H9 (cell line): ENCODE data around the gene HERC3. TPM values are rescaled to one million over a fixed set of nuclear protein-coding genes. Genes with fewer than 3 reads are reported as not detected.

Experiments used
- DNase-seq: peaks from one replicate; pipeline ENCODE4 v3.0.0-alpha.2; 2017
- H2AFZ ChIP-seq: one replicate; pipeline ENCODE4 v1.6.1; 2013; ENCODE audit warnings: mild to moderate bottlenecking, low read length, control low read depth, moderate library complexity
- H2AK5ac ChIP-seq: 2 replicates; pipeline ENCODE4 v1.6.1; 2013; ENCODE audit warnings: low read length, control low read depth, mixed read lengths; ENCODE audit not compliant: insufficient read length
- H2BK120ac ChIP-seq: one replicate; pipeline ENCODE4 v1.6.1; 2013; ENCODE audit warnings: low read depth, mild to moderate bottlenecking, low read length, control low read depth, inconsistent platforms; ENCODE audit not compliant: poor library complexity, severe bottlenecking
- H2BK12ac ChIP-seq: 2 replicates; pipeline ENCODE4 v1.6.1; 2013; ENCODE audit warnings: low read length, control low read depth, mixed read lengths, low read depth; ENCODE audit not compliant: insufficient read length
- H2BK15ac ChIP-seq: 2 replicates; pipeline ENCODE4 v1.6.1; 2013; ENCODE audit warnings: low read depth, low read length, control low read depth
- H2BK20ac ChIP-seq: one replicate; pipeline ENCODE4 v1.6.1; 2013; ENCODE audit warnings: low read depth, mild to moderate bottlenecking, low read length, control low read depth, inconsistent platforms; ENCODE audit not compliant: poor library complexity, severe bottlenecking
- H2BK5ac ChIP-seq: 2 replicates; pipeline ENCODE4 v1.6.1; 2013; ENCODE audit warnings: low read length, control low read depth, mixed read lengths; ENCODE audit not compliant: insufficient read length
- H3K14ac ChIP-seq: 2 replicates; pipeline ENCODE4 v1.6.1; 2013; ENCODE audit warnings: low read length, control low read depth; ENCODE audit not compliant: insufficient read depth
- H3K18ac ChIP-seq: 2 replicates; pipeline ENCODE4 v1.6.1; 2013; ENCODE audit warnings: low read depth, mild to moderate bottlenecking, mixed read lengths, low read length, control low read depth; ENCODE audit not compliant: insufficient read length
- H3K23ac ChIP-seq: 2 replicates; pipeline ENCODE4 v1.6.1; 2013; ENCODE audit warnings: low read length, control low read depth, mixed read lengths, low read depth; ENCODE audit not compliant: insufficient read length
- H3K23me2 ChIP-seq: 2 replicates; pipeline ENCODE4 v1.6.1; 2013; ENCODE audit warnings: low read depth, mild to moderate bottlenecking, mixed read lengths, low read length, control low read depth; ENCODE audit not compliant: insufficient read length, poor library complexity, severe bottlenecking
- H3K27ac ChIP-seq: 2 replicates; pipeline ENCODE4 v1.5.1; 2013; ENCODE audit warnings: low read length, control low read depth, mixed read lengths, low read depth; ENCODE audit not compliant: insufficient read length
- H3K27me3 ChIP-seq: 2 replicates; pipeline ENCODE4 v1.6.1; 2013; ENCODE audit warnings: low read length, control low read depth, inconsistent platforms; ENCODE audit not compliant: insufficient read depth
- H3K4ac ChIP-seq: 2 replicates; pipeline ENCODE4 v1.6.1; 2013; ENCODE audit warnings: low read depth, mild to moderate bottlenecking, control low read depth, inconsistent platforms, low read length, moderate library complexity
- H3K4me1 ChIP-seq: 2 replicates; pipeline ENCODE4 v1.6.1; 2013; ENCODE audit warnings: low read length, control low read depth, inconsistent platforms; ENCODE audit not compliant: insufficient read depth
- H3K4me2 ChIP-seq: 2 replicates; pipeline ENCODE4 v1.6.1; 2013; ENCODE audit warnings: low read length, control low read depth, mixed read lengths; ENCODE audit not compliant: insufficient read length, insufficient read depth
- H3K56ac ChIP-seq: 2 replicates; pipeline ENCODE4 v1.6.1; 2013; ENCODE audit warnings: low read depth, mild to moderate bottlenecking, mixed read lengths, low read length, control low read depth; ENCODE audit not compliant: insufficient read length
- H3K79me1 ChIP-seq: 2 replicates; pipeline ENCODE4 v1.6.1; 2013; ENCODE audit warnings: low read depth, mild to moderate bottlenecking, moderate library complexity, low read length, control low read depth, inconsistent platforms; ENCODE audit not compliant: insufficient read depth, poor library complexity, severe bottlenecking
- H3K79me2 ChIP-seq: 2 replicates; pipeline ENCODE4 v1.6.1; 2013; ENCODE audit warnings: low read length, control low read depth, inconsistent platforms; ENCODE audit not compliant: insufficient read depth
- H3K9ac ChIP-seq: 2 replicates; pipeline ENCODE4 v1.6.1; 2013; ENCODE audit warnings: low read length, control low read depth, mixed read lengths; ENCODE audit not compliant: insufficient read length; ENCODE audit errors: extremely low read depth
- H3K9me3 ChIP-seq: one replicate; pipeline ENCODE4 v1.6.1; 2013; ENCODE audit warnings: low read depth, low read length, inconsistent platforms; ENCODE audit not compliant: control insufficient read depth
- H3T11ph ChIP-seq: one replicate; pipeline ENCODE4 v1.6.1; 2013; ENCODE audit warnings: mild to moderate bottlenecking, low read length, control low read depth, inconsistent platforms
- H4K20me1 ChIP-seq: one replicate; pipeline ENCODE4 v1.6.1; 2013; ENCODE audit not compliant: control insufficient read depth, insufficient read length, insufficient read depth
- H4K5ac ChIP-seq: 2 replicates; pipeline ENCODE4 v1.6.1; 2013; ENCODE audit warnings: low read depth, mild to moderate bottlenecking, mixed read lengths, low read length, control low read depth; ENCODE audit not compliant: insufficient read length
- H4K8ac ChIP-seq: replicated peaks from 2 replicates; pipeline ENCODE4 v1.6.1; 2013; ENCODE audit warnings: low read length, control low read depth, mixed read lengths, low read depth; ENCODE audit not compliant: insufficient read length
- H4K91ac ChIP-seq: 2 replicates; pipeline ENCODE4 v1.6.1; 2013; ENCODE audit warnings: low read depth, mild to moderate bottlenecking, moderate library complexity, mixed read lengths, low read length, control low read depth; ENCODE audit not compliant: insufficient read length
- H3K27ac Mint-ChIP-seq, 3 experiments: 2 replicates in 2 of 3; 3 replicates in 1 of 3; pipeline ENCODE4 v1.8.0; 2020 to 2021; ENCODE audit warnings: mixed read lengths in 3 of 3, mild to moderate bottlenecking in 1 of 3, moderate library complexity in 1 of 3
- H3K27me3 Mint-ChIP-seq: 2 replicates; pipeline ENCODE4 v1.8.0; 2021; ENCODE audit warnings: low read depth, mild to moderate bottlenecking, moderate library complexity, mixed read lengths
- H3K36me3 Mint-ChIP-seq, 3 experiments: 2 replicates in 2 of 3; 3 replicates in 1 of 3; pipeline ENCODE4 v1.8.0; 2020 to 2021; ENCODE audit warnings: low read depth in 3 of 3, mixed read lengths in 3 of 3; ENCODE audit not compliant: insufficient read depth in 1 of 3
- H3K4me1 Mint-ChIP-seq, 2 experiments: 2 replicates each; pipeline ENCODE4 v1.8.0; 2020; ENCODE audit warnings: mixed read lengths in 2 of 2
- H3K4me3 Mint-ChIP-seq, 2 experiments: 2 replicates in 1 of 2; 3 replicates in 1 of 2; pipeline ENCODE4 v1.8.0; 2020 to 2021; ENCODE audit warnings: mild to moderate bottlenecking in 2 of 2, mixed read lengths in 2 of 2, moderate library complexity in 1 of 2
- H3K9me3 Mint-ChIP-seq, 2 experiments: 2 replicates in 1 of 2; 3 replicates in 1 of 2; pipeline ENCODE4 v1.8.0; 2020; ENCODE audit warnings: mild to moderate bottlenecking in 2 of 2, mixed read lengths in 2 of 2, moderate library complexity in 1 of 2
- WGBS: extraction: QIAGEN DNeasy Blood & Tissue Kit; methylation state at CpG from one replicate; pipeline ENCODE4 v1.1.7; 2013; ENCODE audit warnings: missing lambda C conversion rate, low lambda C conversion rate, mixed read lengths; ENCODE audit not compliant: insufficient read length; ENCODE audit errors: extremely low coverage; 5-methylcytosine and 5-hydroxymethylcytosine counted together
- total RNA-seq: library from RNA; stranded (reverse); gene quantifications from 2 replicates; pipeline ENCODE4 v1.2.1, GENCODE V29; 2021
- TF ChIP-seq, protein P1 (sequence below): fragments of 200-600 bp; sonication (generic); conservative IDR thresholded peaks from 3 replicates; pipeline ENCODE4 v1.8.0; 2021; ENCODE audit warnings: antibody characterized with exemption, mild to moderate bottlenecking

Gene HERC3
- total RNA-seq, 1 experiment from 2014 or later, result 2.9 TPM

DNA sequence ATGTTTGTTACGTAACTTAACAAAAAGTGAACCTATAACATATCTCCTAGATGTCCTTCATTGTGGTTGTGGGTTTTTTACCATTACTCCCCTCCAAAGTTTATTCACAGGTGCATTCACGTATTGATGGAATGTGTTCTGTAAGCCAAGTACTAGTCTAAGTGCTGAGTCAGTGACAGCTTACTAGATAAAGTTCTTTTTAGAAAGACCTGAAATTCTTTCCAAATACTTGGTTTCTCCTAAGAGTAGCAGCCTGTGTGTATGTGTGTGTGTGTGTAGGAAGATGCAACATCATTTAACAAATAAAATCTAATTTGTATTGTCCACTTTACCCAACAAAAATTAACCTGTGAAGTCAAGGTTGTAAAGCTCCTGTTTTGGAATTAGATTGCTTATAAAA, 83.3 kb downstream of the HERC3 start:
- H3K18ac ChIP-seq, result no peak overlapping the region
- H3K27ac ChIP-seq, result no peak overlapping the region
- WGBS, result no CpG with 5 or more reads among the region's 2 CpGs
- H2BK120ac ChIP-seq, result no peak overlapping the region
- no peak overlapping the region for H3T11ph ChIP-seq
- no peaks in the 10 kb centered on the region for H3K23me2 ChIP-seq
- H3K9me3 ChIP-seq, result no peaks in the 10 kb centered on the region
- H3K9ac ChIP-seq, result no peak overlapping the region
- H4K20me1 ChIP-seq, result no peaks in the 10 kb centered on the region
- no peaks in the 10 kb centered on the region for H3K79me2 ChIP-seq
- no peak overlapping the region for H3K4me2 ChIP-seq
- no peaks in the 10 kb centered on the region for H3K27me3 ChIP-seq
- H3K23ac ChIP-seq, result no peak overlapping the region
- H2BK15ac ChIP-seq, result no peak overlapping the region
- TF ChIP-seq, protein P1, sequence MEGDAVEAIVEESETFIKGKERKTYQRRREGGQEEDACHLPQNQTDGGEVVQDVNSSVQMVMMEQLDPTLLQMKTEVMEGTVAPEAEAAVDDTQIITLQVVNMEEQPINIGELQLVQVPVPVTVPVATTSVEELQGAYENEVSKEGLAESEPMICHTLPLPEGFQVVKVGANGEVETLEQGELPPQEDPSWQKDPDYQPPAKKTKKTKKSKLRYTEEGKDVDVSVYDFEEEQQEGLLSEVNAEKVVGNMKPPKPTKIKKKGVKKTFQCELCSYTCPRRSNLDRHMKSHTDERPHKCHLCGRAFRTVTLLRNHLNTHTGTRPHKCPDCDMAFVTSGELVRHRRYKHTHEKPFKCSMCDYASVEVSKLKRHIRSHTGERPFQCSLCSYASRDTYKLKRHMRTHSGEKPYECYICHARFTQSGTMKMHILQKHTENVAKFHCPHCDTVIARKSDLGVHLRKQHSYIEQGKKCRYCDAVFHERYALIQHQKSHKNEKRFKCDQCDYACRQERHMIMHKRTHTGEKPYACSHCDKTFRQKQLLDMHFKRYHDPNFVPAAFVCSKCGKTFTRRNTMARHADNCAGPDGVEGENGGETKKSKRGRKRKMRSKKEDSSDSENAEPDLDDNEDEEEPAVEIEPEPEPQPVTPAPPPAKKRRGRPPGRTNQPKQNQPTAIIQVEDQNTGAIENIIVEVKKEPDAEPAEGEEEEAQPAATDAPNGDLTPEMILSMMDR, result no peak
- H2BK20ac ChIP-seq, result no peak overlapping the region
- H3K36me3 Mint-ChIP-seq, result no peaks in the 10 kb centered on the region
- H3K4ac ChIP-seq, result no peak overlapping the region
- no peak overlapping the region for H2BK5ac ChIP-seq
- no peaks in the 10 kb centered on the region for H3K4me1 ChIP-seq
- H3K9me3 Mint-ChIP-seq, result no peaks in the 10 kb centered on the region
- no peaks in the 10 kb centered on the region for H3K79me1 ChIP-seq
- no peak overlapping the region for H2BK12ac ChIP-seq
- H2AFZ ChIP-seq, result no peak overlapping the region
- H3K27me3 Mint-ChIP-seq, result no peaks in the 10 kb centered on the region
- H4K91ac ChIP-seq, result no peak overlapping the region
- H2AK5ac ChIP-seq, result no peak overlapping the region
- no peak overlapping the region for H3K27ac Mint-ChIP-seq
- H3K14ac ChIP-seq, result no peak overlapping the region
- no peak overlapping the region for H4K5ac ChIP-seq
- H3K56ac ChIP-seq, result no peak overlapping the region
- no peak overlapping the region for H3K4me3 Mint-ChIP-seq
- DNase-seq, result no peak
- peaks cover 4 to 7% of the 10 kb centered on the region in 2 experiments; a peak in 3 of 4 replicates for H3K4me1 Mint-ChIP-seq
- no peak overlapping the region for H4K8ac ChIP-seq
